HG02571 (cell line): Measurements from ENCODE around the gene LIPG.

Experiments
- ATAC-seq: cut with Tn5 transposase; IDR thresholded peaks from one replicate; pipeline ENCODE4 v1.9.1; 2021; ENCODE audit warnings: mild to moderate bottlenecking, moderate library complexity; ENCODE audit not compliant: unreplicated experiment

Gene LIPG

GRCh38 chr18:49609256-49610021, 47.6 kb downstream of the LIPG start:
- ATAC-seq: no peak

GRCh38 chr18:49610022-49610445, 48.2 kb downstream of the LIPG start:
- ATAC-seq: no peak

GRCh38 chr18:49611316-49611715, 49.5 kb downstream of the LIPG start:
- no peak for ATAC-seq

GRCh38 chr18:49612515-49613033, 50.7 kb downstream of the LIPG start:
- peak; percentile 78 for ATAC-seq

- no peak for ATAC-seq
Observed at GRCh38 chr18:49613141-49613640, 51.3 kb downstream of the LIPG start.

DNA sequence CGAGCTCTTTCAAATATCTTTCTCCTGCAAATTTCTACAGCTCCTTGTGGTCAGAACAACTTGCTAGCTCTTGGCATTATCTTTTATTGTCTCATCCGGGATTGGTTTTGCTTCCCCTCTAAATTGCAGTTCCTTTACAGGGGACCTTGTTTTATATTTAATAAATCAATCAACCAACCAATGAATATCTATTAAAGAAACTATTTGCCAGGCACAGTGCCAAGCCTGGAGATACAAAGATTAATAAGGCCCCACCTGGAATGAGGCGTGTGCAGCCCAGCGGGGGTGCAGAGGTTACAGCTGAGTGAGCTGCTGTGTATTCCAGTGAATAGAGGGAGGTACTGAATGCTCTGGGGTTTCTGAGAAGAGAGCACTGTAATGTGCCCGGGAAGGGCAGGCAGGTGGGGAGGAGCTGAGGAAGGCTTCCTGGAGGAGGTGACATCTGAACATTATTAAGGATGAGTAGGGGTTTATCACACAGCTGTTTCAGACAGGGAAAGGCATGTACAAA, 51.8 kb downstream of the LIPG start:
- ATAC-seq: no peak

- ATAC-seq: no peak
Observed at GRCh38 chr18:49616618-49617328, 54.9 kb downstream of the LIPG start.

GRCh38 chr18:49617329-49617695, 55.5 kb downstream of the LIPG start:
- no peak for ATAC-seq

DNA sequence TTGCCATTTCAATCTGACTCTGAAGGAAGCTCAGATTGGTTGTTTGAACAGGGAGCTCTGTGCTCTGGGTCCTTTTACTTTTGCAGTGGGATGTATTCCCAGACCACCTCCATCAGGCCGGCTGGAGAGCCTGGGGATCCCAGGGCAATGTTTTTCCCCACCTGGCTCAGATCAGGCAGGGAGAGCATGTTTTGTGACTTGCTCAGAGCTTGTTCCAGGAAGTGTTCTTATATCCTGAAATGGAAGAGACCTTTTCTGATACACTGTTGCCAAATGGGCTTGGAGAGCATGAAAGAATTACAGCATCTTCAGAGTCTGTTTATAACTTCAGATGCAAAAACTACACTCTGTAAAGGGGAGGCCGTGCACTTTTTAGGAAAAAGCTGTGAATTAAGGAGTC, 56.0 kb downstream of the LIPG start:
- ATAC-seq: no peak

DNA sequence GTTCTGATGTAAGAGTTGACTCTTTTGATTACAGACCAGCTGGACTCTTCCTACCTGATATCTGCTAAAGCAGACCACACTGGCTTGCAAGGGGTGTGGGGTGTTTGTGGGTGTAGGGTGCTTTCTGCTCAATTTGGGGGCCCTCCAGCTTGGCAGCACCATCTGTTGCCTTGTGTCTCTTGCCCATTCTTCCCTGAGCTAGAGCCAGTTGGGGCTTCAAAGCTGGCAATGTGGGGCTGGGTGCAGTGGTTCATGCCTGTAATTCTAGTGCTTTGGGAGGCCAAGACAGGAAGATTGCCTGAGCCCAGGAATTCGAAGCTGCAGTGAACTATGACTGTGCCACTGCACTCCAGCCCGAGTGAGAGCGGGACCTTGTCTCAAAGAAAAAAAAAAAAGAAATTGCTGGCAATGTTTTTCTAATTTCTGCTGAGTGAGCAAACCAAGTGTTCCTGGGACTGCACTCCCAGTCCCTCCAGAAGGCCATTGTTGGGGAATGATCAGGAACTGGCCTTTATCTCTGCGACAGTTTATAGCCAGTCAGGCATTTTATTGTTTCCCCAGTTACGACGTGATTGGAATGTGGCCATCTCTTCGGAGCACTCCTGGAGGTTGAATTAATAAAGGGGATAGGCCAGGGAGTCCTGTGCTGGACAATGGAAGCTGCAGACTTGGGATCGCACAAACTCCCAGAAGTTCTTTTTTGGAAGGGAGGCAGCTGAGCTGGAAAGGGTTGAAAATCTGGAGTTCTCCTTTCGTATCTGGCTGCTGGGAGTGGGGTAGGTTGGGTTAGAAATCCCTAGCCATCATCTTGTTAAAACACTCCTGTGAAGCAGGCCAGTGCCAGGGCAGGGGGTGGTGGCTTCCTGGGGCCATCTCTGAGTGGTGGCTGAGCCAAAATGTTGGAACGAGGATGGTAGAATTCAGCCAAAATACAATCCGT, 57.2 kb downstream of the LIPG start:
- no peak for ATAC-seq

GRCh38 chr18:49619801-49620200, 57.9 kb downstream of the LIPG start:
- ATAC-seq: no peak

GRCh38 chr18:49621301-49621700, 59.4 kb downstream of the LIPG start:
- ATAC-seq: no peak

DNA sequence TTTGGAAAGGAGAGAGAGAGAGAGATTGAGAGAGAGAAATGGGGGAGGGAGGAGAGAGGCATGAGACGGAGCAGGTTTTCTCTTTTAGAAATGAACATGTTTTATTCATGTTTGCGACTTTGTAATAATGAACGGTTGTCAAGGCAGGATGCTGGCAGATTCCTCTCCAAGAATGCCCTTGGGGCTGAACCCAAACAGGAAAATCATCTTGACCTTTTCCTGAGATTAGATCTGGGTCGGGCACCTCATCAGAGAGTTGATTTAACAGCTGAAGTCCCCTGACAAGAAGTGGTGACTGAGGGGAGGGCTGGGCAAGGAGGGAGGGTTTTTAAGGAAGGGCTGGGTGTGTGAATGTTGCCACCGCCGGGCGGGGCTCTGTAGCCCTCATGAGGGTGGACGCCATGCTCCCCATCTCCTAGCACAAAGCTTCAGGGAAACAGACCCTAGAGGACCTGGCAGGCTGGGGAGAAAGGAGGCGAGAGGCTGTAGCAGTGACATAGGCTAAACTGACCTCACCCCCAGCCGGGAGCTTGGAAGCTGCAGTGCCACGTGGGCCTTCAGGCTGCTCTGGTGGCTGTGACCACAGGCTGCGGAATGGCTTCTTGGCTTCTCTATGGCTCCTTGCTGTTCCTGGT, 60.0 kb downstream of the LIPG start:
- ATAC-seq: no peak

DNA sequence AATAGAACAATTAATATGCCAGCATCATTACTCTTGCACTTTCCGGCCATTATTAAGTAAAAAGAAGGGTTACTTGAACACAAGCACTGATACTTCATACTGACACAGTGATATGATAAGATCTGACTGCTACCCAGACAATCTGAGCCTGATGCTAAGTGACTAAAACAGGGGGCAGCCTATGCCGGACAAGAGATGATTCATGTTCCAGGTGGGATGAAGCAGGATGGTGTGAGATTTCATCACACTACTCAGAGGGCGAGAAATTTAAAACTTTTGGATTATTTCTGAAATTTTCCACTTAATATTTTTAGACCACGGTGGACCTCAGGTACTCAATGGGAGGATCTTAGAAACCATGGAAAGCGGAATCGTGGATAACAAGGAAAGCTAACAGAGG, 61.7 kb downstream of the LIPG start:
- ATAC-seq: no peak

DNA sequence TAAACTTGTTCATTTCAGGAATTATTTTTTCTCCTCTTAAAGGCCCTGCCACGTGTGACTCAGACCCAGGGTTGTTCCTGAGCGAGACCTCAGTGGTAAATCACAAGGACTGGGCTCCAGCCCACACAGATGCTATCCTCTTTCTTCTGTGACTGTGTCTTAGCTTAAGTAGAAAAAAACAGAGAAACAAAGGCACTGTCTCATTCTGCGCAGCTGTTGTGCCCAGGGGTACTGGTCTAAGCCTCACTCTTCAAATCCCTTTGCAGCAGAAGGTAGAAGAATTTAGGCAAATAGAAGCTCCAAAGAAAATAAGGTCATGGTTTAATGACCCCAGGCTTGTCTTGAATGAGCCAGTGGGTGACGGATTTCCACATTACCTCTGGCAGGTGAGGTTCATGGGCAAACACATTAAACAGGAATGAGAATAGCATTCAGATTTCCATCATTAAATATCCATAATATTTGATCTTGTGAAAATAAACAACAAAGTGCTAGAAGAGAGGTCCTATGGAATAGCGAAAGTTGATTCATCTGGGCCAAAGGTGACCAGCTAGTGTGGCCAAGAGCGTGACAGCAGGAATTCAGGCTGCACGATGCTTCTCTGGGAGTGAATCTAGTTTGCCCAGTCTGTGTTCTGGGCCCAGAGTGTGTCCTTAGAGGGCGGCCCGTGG, 63.3 kb downstream of the LIPG start:
- ATAC-seq: no peak

- no peak for ATAC-seq
Observed at GRCh38 chr18:49626842-49627467, 65.1 kb downstream of the LIPG start.

DNA sequence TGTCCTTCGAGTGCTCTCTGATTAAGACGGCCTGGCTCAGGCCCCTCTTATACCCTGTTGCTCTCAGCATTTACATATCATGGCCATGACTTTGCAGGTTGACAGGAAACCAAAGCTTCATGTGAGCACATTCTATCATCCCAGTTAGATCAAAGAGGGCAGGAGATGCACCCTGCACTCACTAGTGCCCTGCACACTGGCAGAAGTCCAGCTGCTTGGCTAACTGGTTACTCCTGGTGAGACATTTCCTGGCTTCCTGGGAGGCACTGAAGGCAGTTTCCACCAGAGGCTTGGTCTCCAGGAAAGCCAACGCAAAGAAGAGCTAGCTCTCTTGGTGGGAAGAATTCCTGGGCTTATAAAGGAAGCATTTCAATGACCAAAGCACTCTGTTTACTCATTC, 66.3 kb downstream of the LIPG start:
- ATAC-seq: no peak

GRCh38 chr18:49628881-49629795, 67.3 kb downstream of the LIPG start:
- ATAC-seq: no peak
